ENCODE data around the gene PNLIPRP2. TPM values are rescaled to one million over a fixed set of nuclear protein-coding genes. Genes with fewer than 3 reads are reported as not detected.

PNLIPRP2 gene
- total RNA-seq, 2 donors from 2014 or later, result 0.64 to 0.79 TPM

GRCh38 chr10:116611153-116611545 lies 9.6 kb upstream of the PNLIPRP2 start:
- Mint-ChIP-seq H3K4me1 (peaks cover 5% of the 10 kb centered on the region), H3K27ac (no peak overlapping the region), H3K4me3 (no peak overlapping the region), H3K27me3 (ENCODE audit: insufficient read depth) (peaks cover 28% of the 10 kb centered on the region), H3K36me3 (ENCODE audit: low read depth) (no peaks in the 10 kb centered on the region), H3K9me3 (peaks cover 7% of the 10 kb centered on the region)
- H3K27me3 ChIP-seq (ENCODE audit: control insufficient read depth, insufficient read depth, low read length, poor library complexity, severe bottlenecking), result peaks cover 13% of the 10 kb centered on the region
- no peak overlapping the region for H3K9ac ChIP-seq (ENCODE audit: extremely low read depth, low read length, poor library complexity, severe bottlenecking)
- no peak for DNase-seq
- 87 to 100% methylated on average over 1 to 3 of the region's 3 CpGs for WGBS, 2 experiments (ENCODE audit: insufficient coverage in 1 of 2, insufficient read length in 1 of 2)
- TF ChIP-seq, protein P1, sequence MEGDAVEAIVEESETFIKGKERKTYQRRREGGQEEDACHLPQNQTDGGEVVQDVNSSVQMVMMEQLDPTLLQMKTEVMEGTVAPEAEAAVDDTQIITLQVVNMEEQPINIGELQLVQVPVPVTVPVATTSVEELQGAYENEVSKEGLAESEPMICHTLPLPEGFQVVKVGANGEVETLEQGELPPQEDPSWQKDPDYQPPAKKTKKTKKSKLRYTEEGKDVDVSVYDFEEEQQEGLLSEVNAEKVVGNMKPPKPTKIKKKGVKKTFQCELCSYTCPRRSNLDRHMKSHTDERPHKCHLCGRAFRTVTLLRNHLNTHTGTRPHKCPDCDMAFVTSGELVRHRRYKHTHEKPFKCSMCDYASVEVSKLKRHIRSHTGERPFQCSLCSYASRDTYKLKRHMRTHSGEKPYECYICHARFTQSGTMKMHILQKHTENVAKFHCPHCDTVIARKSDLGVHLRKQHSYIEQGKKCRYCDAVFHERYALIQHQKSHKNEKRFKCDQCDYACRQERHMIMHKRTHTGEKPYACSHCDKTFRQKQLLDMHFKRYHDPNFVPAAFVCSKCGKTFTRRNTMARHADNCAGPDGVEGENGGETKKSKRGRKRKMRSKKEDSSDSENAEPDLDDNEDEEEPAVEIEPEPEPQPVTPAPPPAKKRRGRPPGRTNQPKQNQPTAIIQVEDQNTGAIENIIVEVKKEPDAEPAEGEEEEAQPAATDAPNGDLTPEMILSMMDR (conservative IDR thresholded peaks at IDR 0.05), result no peak
- H3K36me3 ChIP-seq (ENCODE audit: control insufficient read depth, insufficient read depth, low read length), result no peaks in the 10 kb centered on the region
- no peak overlapping the region for H3K27ac ChIP-seq (ENCODE audit: low read depth, low read length)
- H3K9me3 ChIP-seq (ENCODE audit: control insufficient read depth, low read length), result no peaks in the 10 kb centered on the region
- H3K4me1 ChIP-seq (ENCODE audit: control insufficient read depth, insufficient read depth, low read length), result no peaks in the 10 kb centered on the region
- H3K4me3 ChIP-seq (ENCODE audit: low read length), result no peak overlapping the region

GRCh38 chr10:116612107-116612769 lies 8.5 kb upstream of the PNLIPRP2 start:
- Mint-ChIP-seq H3K36me3 (ENCODE audit: low read depth) (no peaks in the 10 kb centered on the region), H3K27me3 (ENCODE audit: insufficient read depth) (peaks cover 27% of the 10 kb centered on the region)
- no peak overlapping the region for H3K4me3 ChIP-seq (ENCODE audit: low read length)

GRCh38 chr10:116613471-116613870 lies 7.3 kb upstream of the PNLIPRP2 start:
- Histone ChIP-seq H3K9ac (ENCODE audit: extremely low read depth, low read length, poor library complexity, severe bottlenecking) (no peak overlapping the region), H3K9me3 (ENCODE audit: control insufficient read depth, low read length) (no peaks in the 10 kb centered on the region), H3K36me3 (ENCODE audit: control insufficient read depth, insufficient read depth, low read length) (no peaks in the 10 kb centered on the region), H3K27me3 (ENCODE audit: control insufficient read depth, insufficient read depth, low read length, poor library complexity, severe bottlenecking) (peaks cover 9% of the 10 kb centered on the region), H3K27ac (ENCODE audit: low read depth, low read length) (no peak overlapping the region), H3K4me3 (ENCODE audit: low read length) (no peak overlapping the region), H3K4me1 (ENCODE audit: control insufficient read depth, insufficient read depth, low read length) (no peaks in the 10 kb centered on the region)
- 91 to 95% methylated on average over 2 of the region's 2 CpGs for WGBS, 2 experiments (ENCODE audit: insufficient coverage in 1 of 2, insufficient read length in 1 of 2)
- H3K9me3 Mint-ChIP-seq, result peaks cover 7% of the 10 kb centered on the region
- H3K36me3 Mint-ChIP-seq (ENCODE audit: low read depth), result no peaks in the 10 kb centered on the region
- H3K27ac Mint-ChIP-seq, result no peak overlapping the region
- H3K4me3 Mint-ChIP-seq, result no peak overlapping the region
- DNase-seq, result no peak
- TF ChIP-seq, protein P1 (conservative IDR thresholded peaks at IDR 0.05), result no peak
- peaks cover 5% of the 10 kb centered on the region for H3K4me1 Mint-ChIP-seq
- H3K27me3 Mint-ChIP-seq (ENCODE audit: insufficient read depth), result peaks cover 19% of the 10 kb centered on the region

More at GRCh38 chr10:116612107-116612769, 8.5 kb upstream of the PNLIPRP2 start:
- no peak for DNase-seq
- Mint-ChIP-seq H3K27ac (no peak overlapping the region), H3K9me3 (peaks cover 7% of the 10 kb centered on the region), H3K4me1 (peaks cover 5% of the 10 kb centered on the region), H3K4me3 (no peak overlapping the region)
- Histone ChIP-seq H3K27ac (ENCODE audit: low read depth, low read length) (no peak overlapping the region), H3K36me3 (ENCODE audit: control insufficient read depth, insufficient read depth, low read length) (no peaks in the 10 kb centered on the region), H3K4me1 (ENCODE audit: control insufficient read depth, insufficient read depth, low read length) (no peaks in the 10 kb centered on the region), H3K9ac (ENCODE audit: extremely low read depth, low read length, poor library complexity, severe bottlenecking) (no peak overlapping the region), H3K27me3 (ENCODE audit: control insufficient read depth, insufficient read depth, low read length, poor library complexity, severe bottlenecking) (peaks cover 13% of the 10 kb centered on the region), H3K9me3 (ENCODE audit: control insufficient read depth, low read length) (no peaks in the 10 kb centered on the region)
- 88 to 95% methylated on average over 5 to 8 of the region's 8 CpGs for WGBS, 2 experiments (ENCODE audit: insufficient coverage in 1 of 2, insufficient read length in 1 of 2)
- TF ChIP-seq, protein P1 (conservative IDR thresholded peaks at IDR 0.05), result no peak

Data from endodermal cell (in vitro differentiated cells).